HG02678 (cell line): Measurements from ENCODE around the gene PADI1.

Experiments
- ATAC-seq: cut with Tn5 transposase; IDR thresholded peaks from one replicate; pipeline ENCODE4 v1.9.1; 2021; ENCODE audit warnings: mild to moderate bottlenecking, moderate library complexity; ENCODE audit not compliant: unreplicated experiment

The PADI1 gene

GRCh38 chr1:17196496-17197185 lies 8.3 kb upstream of the PADI1 start:
- ATAC-seq, result no peak

DNA sequence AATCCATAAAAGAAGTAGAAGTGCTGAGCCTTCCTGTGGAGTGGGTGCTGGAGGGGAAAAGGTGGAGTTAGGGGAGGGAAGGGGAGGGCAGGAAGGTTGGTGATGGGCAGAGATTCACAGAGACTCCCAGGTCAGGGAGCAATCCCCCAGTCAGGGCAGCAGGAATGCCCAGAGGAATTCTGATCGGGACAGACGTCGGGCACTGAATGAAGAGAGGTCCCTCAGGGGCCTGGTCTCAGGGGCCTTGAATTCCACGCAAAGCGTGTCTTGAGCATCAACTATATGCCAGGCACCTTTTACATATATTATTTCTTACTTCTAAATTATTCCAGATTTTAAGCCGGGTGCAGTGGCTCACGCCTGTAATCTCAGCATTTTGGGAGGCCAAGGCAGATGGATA lies 7.2 kb upstream of the PADI1 start:
- no peak for ATAC-seq

GRCh38 chr1:17198476-17199258 lies 6.3 kb upstream of the PADI1 start:
- ATAC-seq, result no peak

DNA sequence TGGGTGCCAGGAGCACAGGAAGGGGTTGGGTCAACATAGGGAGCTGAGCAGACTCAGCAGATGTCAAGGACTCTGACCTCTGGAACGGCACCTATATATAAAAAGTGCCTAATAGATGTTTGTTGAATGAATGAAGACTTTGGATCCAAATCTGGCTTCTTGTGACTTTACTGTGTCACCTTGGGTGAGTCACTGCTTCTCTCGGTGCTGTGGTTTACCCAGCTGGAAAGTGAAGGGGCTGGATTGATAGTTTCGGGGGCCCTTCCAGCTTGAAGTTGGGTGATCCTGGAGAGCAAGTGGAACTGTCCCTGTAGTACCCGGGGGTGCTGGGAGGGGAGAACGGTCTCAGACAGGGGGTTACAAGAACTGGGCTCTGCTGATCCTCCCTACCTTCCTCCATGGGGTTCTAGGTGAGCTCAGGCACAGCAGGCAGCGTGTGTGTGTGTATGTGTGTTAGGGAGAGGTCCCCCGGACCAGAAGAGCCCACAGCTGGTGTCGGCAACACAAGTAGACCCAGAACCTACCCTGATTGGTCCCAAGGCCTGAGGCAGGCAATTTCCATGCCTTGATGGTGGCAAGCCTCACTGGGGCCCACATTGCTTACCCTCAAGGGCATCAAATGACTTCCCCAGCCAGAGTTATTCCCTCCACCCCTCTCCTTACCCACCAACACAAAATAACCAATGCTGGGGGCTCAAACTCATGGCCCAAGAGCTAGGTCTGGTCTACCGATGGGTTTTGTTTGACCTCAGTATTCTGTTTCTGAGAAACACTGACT lies 5.5 kb upstream of the PADI1 start:
- no peak for ATAC-seq

DNA sequence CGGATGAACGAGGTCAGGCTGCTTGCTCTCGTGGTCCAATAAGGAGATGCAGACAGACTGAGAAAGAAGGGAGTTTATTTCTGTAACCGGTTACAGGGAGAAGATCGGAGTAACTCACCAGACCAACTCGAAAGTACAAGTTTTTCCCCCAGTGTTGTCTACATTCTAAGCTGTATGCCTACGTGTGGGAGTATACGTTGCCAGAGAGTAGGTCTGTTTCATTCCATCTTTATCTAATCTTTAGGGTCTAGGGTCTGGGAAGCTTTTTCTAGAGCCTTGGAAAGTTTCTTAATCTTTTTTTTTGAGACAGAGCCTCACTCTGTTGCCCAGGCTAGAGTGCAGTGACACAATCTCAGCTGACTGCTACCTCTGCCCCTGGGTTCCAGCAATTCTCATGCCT lies 4.7 kb upstream of the PADI1 start:
- no peak for ATAC-seq

- ATAC-seq, result no peak
Measured at GRCh38 chr1:17200756-17201155, 4.2 kb upstream of the PADI1 start.

DNA sequence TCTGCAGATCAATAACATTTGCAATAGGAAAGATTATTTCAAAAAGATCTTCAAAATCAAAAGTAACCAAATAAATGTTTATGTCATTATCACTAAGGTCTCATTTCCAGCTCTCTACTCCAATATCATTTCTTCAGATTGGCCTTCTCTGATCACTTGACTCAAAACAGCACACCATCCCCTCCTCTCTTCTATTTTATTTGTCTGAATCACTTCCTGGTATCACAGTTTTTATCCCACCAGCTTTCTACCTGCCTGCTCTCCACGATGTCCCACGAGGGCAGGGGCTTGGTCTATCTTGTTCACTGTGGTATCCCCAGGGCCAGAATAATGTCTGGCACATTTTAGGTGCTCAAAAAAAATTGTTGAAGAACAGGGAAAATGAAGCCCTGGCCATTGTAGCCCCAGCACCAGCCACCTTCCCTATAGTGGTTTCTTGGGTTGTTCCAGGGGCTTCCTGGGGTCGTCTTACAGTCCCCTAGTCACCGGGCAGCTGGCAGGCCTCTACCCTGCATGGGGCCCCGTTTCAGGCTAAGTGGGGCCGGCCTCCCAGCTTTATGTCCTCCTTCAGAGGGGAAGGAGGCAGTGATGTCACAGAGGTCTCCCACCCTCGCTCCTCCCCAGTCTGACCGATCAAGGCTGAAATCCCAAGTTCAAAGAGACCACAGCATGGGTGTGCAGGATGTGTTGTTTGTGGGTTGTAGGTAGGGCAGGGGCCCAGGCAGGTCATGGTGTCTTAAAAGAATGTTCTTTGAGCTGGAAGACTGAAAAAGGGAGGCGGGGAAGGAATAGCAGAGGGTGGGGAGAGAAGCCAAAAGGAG lies 3.5 kb upstream of the PADI1 start:
- no peak for ATAC-seq

DNA sequence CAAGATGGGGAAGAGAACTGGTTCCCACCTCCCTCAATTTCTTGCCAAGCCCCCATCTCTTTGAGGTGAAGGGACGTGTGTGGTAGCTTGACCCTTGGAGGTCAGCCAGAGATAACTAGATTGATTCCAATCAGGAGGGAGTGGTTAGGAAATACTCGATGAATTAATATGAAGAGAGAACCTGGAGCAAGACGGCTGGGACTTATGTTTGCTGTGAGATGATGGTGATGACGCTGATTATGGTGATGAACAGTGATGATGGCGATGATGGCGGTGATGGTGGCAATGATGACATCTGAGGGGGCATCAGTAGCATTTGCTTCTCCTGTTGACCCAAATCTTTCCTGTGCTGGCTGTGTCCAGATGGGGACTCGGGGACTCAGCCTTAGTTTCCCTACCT lies 724 bp downstream of the PADI1 start:
- no peak for ATAC-seq

GRCh38 chr1:17206196-17206595 lies 1.3 kb downstream of the PADI1 start:
- ATAC-seq, result no peak

GRCh38 chr1:17207046-17207445 lies 2.1 kb downstream of the PADI1 start:
- ATAC-seq, result peak; percentile 66

- no peak for ATAC-seq
Measured at GRCh38 chr1:17207540-17207939, 2.6 kb downstream of the PADI1 start.

DNA sequence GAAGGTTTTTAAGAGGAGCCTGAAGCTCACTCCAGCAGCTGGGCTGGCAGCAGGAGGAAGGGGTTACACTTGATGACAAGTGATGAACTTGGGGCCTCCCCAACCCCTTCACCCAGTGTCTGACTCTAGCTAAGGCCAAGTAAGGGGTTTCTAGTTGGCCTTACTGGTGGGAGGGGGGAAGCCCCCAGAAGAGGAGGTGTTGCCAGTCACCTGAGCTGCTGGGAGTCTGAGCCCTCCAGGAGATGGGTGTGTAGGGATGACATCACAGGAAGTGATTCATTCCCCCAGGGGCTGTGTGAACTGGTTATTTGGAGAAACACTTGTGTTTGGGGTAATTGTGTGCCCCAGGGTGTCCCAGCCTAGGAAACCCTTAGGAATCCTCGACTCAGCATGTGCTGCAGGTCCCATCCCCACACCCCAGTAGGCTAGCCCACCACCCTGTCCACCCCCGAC lies 3.1 kb downstream of the PADI1 start:
- ATAC-seq, result no peak

DNA sequence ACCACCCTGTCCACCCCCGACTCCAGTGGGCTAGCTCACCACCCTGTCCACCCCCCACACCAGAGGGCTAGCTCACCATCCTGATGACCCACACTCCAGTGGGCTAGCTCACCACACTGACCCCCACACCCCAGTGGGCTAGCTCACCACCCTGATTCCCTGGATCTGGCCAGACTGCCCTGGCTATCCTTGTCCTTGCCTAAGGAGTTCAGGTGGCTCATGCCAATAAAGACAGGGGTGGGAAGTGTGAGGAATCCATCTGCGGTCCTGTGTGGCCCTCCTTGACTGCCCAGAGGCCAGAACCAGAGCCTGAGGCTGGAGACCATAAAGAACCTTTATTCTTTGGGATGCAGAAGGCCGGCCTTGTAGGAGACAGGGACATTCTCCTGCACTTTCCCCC lies 3.6 kb downstream of the PADI1 start:
- ATAC-seq, result no peak

- no peak for ATAC-seq
Measured at GRCh38 chr1:17209430-17209829, 4.5 kb downstream of the PADI1 start.

DNA sequence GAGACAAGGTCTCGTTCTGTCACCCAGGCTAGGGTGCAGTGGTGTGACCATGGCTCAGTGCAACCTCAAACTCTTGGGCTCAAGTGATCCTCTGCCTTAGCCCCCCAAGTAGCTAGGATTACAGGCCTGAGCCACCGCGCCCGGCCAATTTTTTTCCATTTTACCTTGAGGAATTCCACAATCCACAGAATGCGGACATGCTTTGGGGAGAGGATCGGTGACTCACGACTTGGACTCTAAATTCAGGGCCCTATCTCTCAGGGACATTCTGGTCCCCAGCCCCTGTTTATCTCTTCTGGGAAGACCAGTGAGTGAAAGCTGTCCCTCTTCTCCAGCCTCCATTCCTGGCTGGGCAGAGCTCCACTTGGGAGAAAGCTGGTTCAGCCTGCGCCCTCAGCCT lies 5.2 kb downstream of the PADI1 start:
- no peak for ATAC-seq

GRCh38 chr1:17211377-17211776 lies 6.4 kb downstream of the PADI1 start:
- no peak for ATAC-seq

DNA sequence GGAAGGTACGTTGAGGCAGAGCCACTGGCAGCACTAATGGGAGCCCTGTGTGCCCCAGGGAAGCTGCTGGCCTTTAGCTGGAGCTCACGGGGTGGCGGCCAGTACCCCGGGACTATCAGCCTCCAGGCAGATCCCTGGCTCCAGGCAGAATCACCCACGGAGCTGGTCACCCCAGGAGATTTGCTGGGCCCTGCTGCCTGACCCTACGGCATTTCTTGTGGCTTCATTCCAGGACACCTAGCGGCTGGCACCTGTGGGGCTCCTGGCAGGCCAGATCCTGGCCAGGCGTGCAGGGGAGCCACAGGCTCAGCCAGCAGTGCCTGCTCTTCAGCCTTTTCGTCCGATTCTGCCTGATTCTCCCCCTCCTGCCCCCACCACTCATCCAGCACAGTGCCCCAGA lies 7.1 kb downstream of the PADI1 start:
- ATAC-seq, result no peak

GRCh38 chr1:17212487-17213121 lies 7.7 kb downstream of the PADI1 start:
- no peak for ATAC-seq

- ATAC-seq, result no peak
Measured at GRCh38 chr1:17213148-17213781, 8.3 kb downstream of the PADI1 start.

DNA sequence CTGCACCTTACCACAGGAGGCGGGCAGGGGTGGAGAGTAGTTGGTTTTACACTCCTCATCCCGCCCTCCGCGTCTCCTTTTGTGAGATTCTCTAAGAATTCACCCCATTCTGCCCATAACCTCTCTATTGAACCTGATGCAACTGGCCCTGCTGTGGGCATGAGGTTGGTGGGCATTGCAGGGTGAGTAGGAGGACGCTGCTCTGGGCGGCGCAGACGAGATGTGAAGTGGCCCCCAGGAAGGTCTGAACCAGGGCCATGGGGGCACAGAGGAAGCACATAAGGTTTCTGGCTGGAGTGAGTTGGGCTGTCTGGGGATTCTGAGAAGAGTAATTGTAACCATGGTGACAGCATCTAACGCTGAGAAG lies 8.8 kb downstream of the PADI1 start:
- ATAC-seq, result no peak
